ENCODE results near the gene POLG.

DNA sequence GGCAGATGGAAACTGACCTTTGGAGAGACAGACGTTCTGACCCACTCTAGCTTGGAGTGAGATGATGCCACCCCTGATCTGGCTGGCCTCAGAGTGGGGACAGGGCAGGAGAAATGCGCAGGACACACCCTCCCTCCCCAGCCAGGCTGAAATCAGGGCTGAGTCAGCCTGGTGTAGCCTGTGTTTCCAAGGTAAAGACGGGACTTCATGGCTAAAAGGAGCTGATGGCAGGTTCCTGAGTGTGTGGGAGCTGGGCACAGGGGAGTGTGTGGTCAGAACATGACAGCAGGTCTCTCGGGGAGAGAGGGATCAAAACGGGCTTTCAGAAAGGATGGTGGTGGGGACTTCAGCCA is 14.6 kb upstream of the POLG start:
- TF ChIP-seq, protein P1, sequence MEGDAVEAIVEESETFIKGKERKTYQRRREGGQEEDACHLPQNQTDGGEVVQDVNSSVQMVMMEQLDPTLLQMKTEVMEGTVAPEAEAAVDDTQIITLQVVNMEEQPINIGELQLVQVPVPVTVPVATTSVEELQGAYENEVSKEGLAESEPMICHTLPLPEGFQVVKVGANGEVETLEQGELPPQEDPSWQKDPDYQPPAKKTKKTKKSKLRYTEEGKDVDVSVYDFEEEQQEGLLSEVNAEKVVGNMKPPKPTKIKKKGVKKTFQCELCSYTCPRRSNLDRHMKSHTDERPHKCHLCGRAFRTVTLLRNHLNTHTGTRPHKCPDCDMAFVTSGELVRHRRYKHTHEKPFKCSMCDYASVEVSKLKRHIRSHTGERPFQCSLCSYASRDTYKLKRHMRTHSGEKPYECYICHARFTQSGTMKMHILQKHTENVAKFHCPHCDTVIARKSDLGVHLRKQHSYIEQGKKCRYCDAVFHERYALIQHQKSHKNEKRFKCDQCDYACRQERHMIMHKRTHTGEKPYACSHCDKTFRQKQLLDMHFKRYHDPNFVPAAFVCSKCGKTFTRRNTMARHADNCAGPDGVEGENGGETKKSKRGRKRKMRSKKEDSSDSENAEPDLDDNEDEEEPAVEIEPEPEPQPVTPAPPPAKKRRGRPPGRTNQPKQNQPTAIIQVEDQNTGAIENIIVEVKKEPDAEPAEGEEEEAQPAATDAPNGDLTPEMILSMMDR (optimal IDR thresholded peaks at IDR 0.05 in 1 of 3, IDR thresholded peaks at IDR 0.05 in 1 of 3, conservative IDR thresholded peaks at IDR 0.05 in 1 of 3; ENCODE audit: extremely low read depth in 1 of 3, insufficient read depth in 2 of 3, low read length in 3 of 3): no peak
- no peak for TF ChIP-seq EZH2 (IDR thresholded peaks at IDR 0.05; ENCODE audit: low read length)
